Immature natural killer cell (primary cell): Measurements from ENCODE around the gene ATP5F1E. TPM values are rescaled to one million over a fixed set of nuclear protein-coding genes. Genes with fewer than 3 reads are reported as not detected.

Experiments used
- DNase-seq, 3 donors: peaks; one replicate each; pipeline ENCODE4 v3.0.0; 2022; ENCODE audit warnings: mixed read lengths in 1 of 3
- H3K27ac Mint-ChIP-seq, 6 donors: one replicate each; pipeline ENCODE4 v1.8.0; 2020; ENCODE audit warnings: mixed read lengths in 6 of 6, mild to moderate bottlenecking in 5 of 6, inconsistent platforms in 4 of 6, moderate library complexity in 3 of 6
- H3K27me3 Mint-ChIP-seq, 3 donors: one replicate each; pipeline ENCODE4 v1.8.0; 2020 to 2021; ENCODE audit warnings: low read depth in 3 of 3, mild to moderate bottlenecking in 3 of 3, mixed read lengths in 3 of 3, moderate library complexity in 3 of 3, inconsistent platforms in 1 of 3
- H3K36me3 Mint-ChIP-seq, 3 donors: one replicate each; pipeline ENCODE4 v1.8.0; 2020; ENCODE audit warnings: mixed read lengths in 3 of 3, inconsistent platforms in 2 of 3, mild to moderate bottlenecking in 2 of 3
- H3K4me1 Mint-ChIP-seq, 2 donors: one replicate each; pipeline ENCODE4 v1.8.0; 2020; ENCODE audit warnings: inconsistent platforms in 2 of 2, mild to moderate bottlenecking in 2 of 2, mixed read lengths in 2 of 2, moderate library complexity in 1 of 2
- H3K4me3 Mint-ChIP-seq, 5 donors: one replicate each; pipeline ENCODE4 v1.8.0; 2020; ENCODE audit warnings: mild to moderate bottlenecking in 5 of 5, mixed read lengths in 5 of 5, inconsistent platforms in 3 of 5, moderate library complexity in 3 of 5
- H3K9me3 Mint-ChIP-seq, 6 donors: one replicate each; pipeline ENCODE4 v1.8.0; 2020; ENCODE audit warnings: mild to moderate bottlenecking in 6 of 6, mixed read lengths in 6 of 6, inconsistent platforms in 4 of 6, moderate library complexity in 3 of 6
- polyA plus RNA-seq, 3 donors: library from polyadenylated mRNA; unstranded; fragments of 300-500 nt; fragmentation: Illumina TruSeq; gene quantifications; one replicate each; pipeline ENCODE4 v1.2.3, GENCODE V29; 2021

The ATP5F1E gene
- polyA plus RNA-seq, 3 donors from 2014 or later: 43.3 to 138 (median 91.7) TPM

- H3K36me3 Mint-ChIP-seq: no peaks in the 10 kb centered on the region
- H3K9me3 Mint-ChIP-seq: no peaks in the 10 kb centered on the region
- H3K4me1 Mint-ChIP-seq: peaks cover 33 to 36% of the 10 kb centered on the region in 2 donors
- H3K4me3 Mint-ChIP-seq: peak overlapping the region; percentile 66 to 77 (median 75)
- DNase-seq: peak; percentile 24 to 25 (median 25)
- H3K27me3 Mint-ChIP-seq: peaks cover 0 to 2% (median 0%) of the 10 kb centered on the region in 3 donors
- H3K27ac Mint-ChIP-seq: peak overlapping the region in 5 of 6 donors; percentile 5 to 84 (median 65)
Observed at GRCh38 chr20:59004493-59004762, 27.7 kb downstream of the ATP5F1E start.

GRCh38 chr20:59003836-59004492 is 28.2 kb downstream of the ATP5F1E start:
- no peak for DNase-seq
- Mint-ChIP-seq H3K9me3 (no peaks in the 10 kb centered on the region), H3K36me3 (no peaks in the 10 kb centered on the region), H3K4me1 (peaks cover 33 to 36% of the 10 kb centered on the region in 2 donors), H3K4me3 (peak overlapping the region in 3 of 5 donors; percentile 75 to 77 (median 76)), H3K27ac (peak overlapping the region in 4 of 6 donors; percentile 40 to 84 (median 80)), H3K27me3 (peaks cover 0 to 2% (median 1%) of the 10 kb centered on the region in 3 donors)

- Mint-ChIP-seq H3K27ac (peak overlapping the region in 2 of 6 donors; percentile 24 to 53), H3K4me3 (no peak overlapping the region), H3K36me3 (no peaks in the 10 kb centered on the region), H3K9me3 (no peaks in the 10 kb centered on the region), H3K4me1 (peaks cover 33 to 36% of the 10 kb centered on the region in 2 donors), H3K27me3 (peaks cover 0 to 2% (median 1%) of the 10 kb centered on the region in 3 donors)
- no peak for DNase-seq
Observed at GRCh38 chr20:59002874-59003399, 29.2 kb downstream of the ATP5F1E start.

GRCh38 chr20:59002388-59002787 is 29.7 kb downstream of the ATP5F1E start:
- Mint-ChIP-seq H3K4me3 (no peak overlapping the region), H3K27me3 (peaks cover 0 to 2% (median 1%) of the 10 kb centered on the region in 3 donors), H3K4me1 (peaks cover 33 to 34% of the 10 kb centered on the region in 2 donors), H3K27ac (peak overlapping the region in 1 of 6 donors; percentile 53), H3K9me3 (no peaks in the 10 kb centered on the region), H3K36me3 (peaks cover 0 to 4% (median 0%) of the 10 kb centered on the region in 3 donors)
- no peak for DNase-seq

GRCh38 chr20:59001449-59002171 is 30.5 kb downstream of the ATP5F1E start:
- H3K36me3 Mint-ChIP-seq: peaks cover 0 to 10% (median 2%) of the 10 kb centered on the region in 3 donors
- no peaks in the 10 kb centered on the region for H3K9me3 Mint-ChIP-seq
- H3K27me3 Mint-ChIP-seq: peaks cover 0 to 2% (median 1%) of the 10 kb centered on the region in 3 donors
- H3K4me1 Mint-ChIP-seq: peaks cover 33 to 34% of the 10 kb centered on the region in 2 donors
- no peak for DNase-seq
- H3K27ac Mint-ChIP-seq: no peak overlapping the region
- H3K4me3 Mint-ChIP-seq: no peak overlapping the region

- H3K27me3 Mint-ChIP-seq: peaks cover 0 to 2% (median 1%) of the 10 kb centered on the region in 3 donors
- H3K9me3 Mint-ChIP-seq: no peaks in the 10 kb centered on the region
- H3K4me3 Mint-ChIP-seq: no peak overlapping the region
- peaks cover 0 to 12% (median 3%) of the 10 kb centered on the region in 3 donors for H3K36me3 Mint-ChIP-seq
- DNase-seq: no peak
- no peak overlapping the region for H3K27ac Mint-ChIP-seq
- peaks cover 31 to 32% of the 10 kb centered on the region in 2 donors for H3K4me1 Mint-ChIP-seq
Observed at GRCh38 chr20:59001068-59001448, 31.1 kb downstream of the ATP5F1E start.

- Mint-ChIP-seq H3K4me3 (no peak overlapping the region), H3K27ac (no peak overlapping the region), H3K36me3 (peaks cover 6 to 18% (median 8%) of the 10 kb centered on the region in 3 donors), H3K4me1 (peaks cover 23 to 24% of the 10 kb centered on the region in 2 donors), H3K27me3 (peaks cover 0 to 2% (median 1%) of the 10 kb centered on the region in 3 donors), H3K9me3 (no peaks in the 10 kb centered on the region)
- DNase-seq: no peak
Observed at GRCh38 chr20:59000326-59000725, 31.8 kb downstream of the ATP5F1E start.

GRCh38 chr20:58998656-58999055 is 33.5 kb downstream of the ATP5F1E start:
- H3K36me3 Mint-ChIP-seq: peaks cover 8 to 23% (median 11%) of the 10 kb centered on the region in 3 donors
- H3K9me3 Mint-ChIP-seq: no peaks in the 10 kb centered on the region
- no peak for DNase-seq
- peaks cover 7 to 8% of the 10 kb centered on the region in 2 donors for H3K4me1 Mint-ChIP-seq
- no peak overlapping the region for H3K27ac Mint-ChIP-seq
- H3K4me3 Mint-ChIP-seq: no peak overlapping the region
- H3K27me3 Mint-ChIP-seq: peaks cover 0 to 1% (median 0%) of the 10 kb centered on the region in 3 donors

- Mint-ChIP-seq H3K36me3 (peaks cover 8 to 33% (median 11%) of the 10 kb centered on the region in 3 donors), H3K4me1 (peaks cover 0 to under 1% of the 10 kb centered on the region in 2 donors), H3K9me3 (no peaks in the 10 kb centered on the region), H3K4me3 (no peak overlapping the region), H3K27ac (peak overlapping the region in 1 of 6 donors; percentile 45), H3K27me3 (peaks cover 0 to 1% (median 0%) of the 10 kb centered on the region in 3 donors)
- DNase-seq: no peak
Observed at GRCh38 chr20:58997141-58997770, 34.9 kb downstream of the ATP5F1E start.

GRCh38 chr20:58996226-58996611 is 35.9 kb downstream of the ATP5F1E start:
- Mint-ChIP-seq H3K36me3 (peaks cover 15 to 40% (median 15%) of the 10 kb centered on the region in 3 donors), H3K4me1 (no peaks in the 10 kb centered on the region), H3K9me3 (no peaks in the 10 kb centered on the region), H3K27ac (no peak overlapping the region), H3K27me3 (peaks cover 0 to 3% (median 0%) of the 10 kb centered on the region in 3 donors), H3K4me3 (no peak overlapping the region)
- DNase-seq: no peak

- peaks cover 15 to 42% (median 15%) of the 10 kb centered on the region in 3 donors for H3K36me3 Mint-ChIP-seq
- no peak for DNase-seq
- no peaks in the 10 kb centered on the region for H3K9me3 Mint-ChIP-seq
- peaks cover 0 to 3% (median 0%) of the 10 kb centered on the region in 3 donors for H3K27me3 Mint-ChIP-seq
- H3K4me3 Mint-ChIP-seq: no peak overlapping the region
- peak overlapping the region in 2 of 6 donors; percentile 34 to 63 for H3K27ac Mint-ChIP-seq
- no peaks in the 10 kb centered on the region for H3K4me1 Mint-ChIP-seq
Observed at GRCh38 chr20:58995461-58996225, 36.5 kb downstream of the ATP5F1E start.

GRCh38 chr20:58994390-58995159 is 37.6 kb downstream of the ATP5F1E start:
- DNase-seq: no peak
- peaks cover 0 to 3% (median 0%) of the 10 kb centered on the region in 3 donors for H3K27me3 Mint-ChIP-seq
- H3K36me3 Mint-ChIP-seq: peaks cover 18 to 45% (median 18%) of the 10 kb centered on the region in 3 donors
- H3K4me3 Mint-ChIP-seq: no peak overlapping the region
- H3K27ac Mint-ChIP-seq: peak overlapping the region in 1 of 6 donors; percentile 22
- no peaks in the 10 kb centered on the region for H3K4me1 Mint-ChIP-seq
- no peaks in the 10 kb centered on the region for H3K9me3 Mint-ChIP-seq
